Peyer's patch (tissue), 4 donors: ENCODE results near the gene SMAP2. TPM values are rescaled to one million over a fixed set of nuclear protein-coding genes. Genes with fewer than 3 reads are reported as not detected.
A peak's percentile ranks its signal among the peaks of the same experiment; 100 is the strongest.
"Not testable (repeated sequence)": the region's sequence is repeated elsewhere in the genome, so short reads cannot be mapped to it uniquely, and the experiment has no call there.

ENCODE experiments used
- DNase-seq, 3 donors: peaks; one replicate each; pipeline ENCODE4 v3.0.0-alpha.2; 2017 to 2019
- H3K27ac ChIP-seq, 4 donors: fragments of 200-600 bp; sonication (generic); one replicate each; pipeline ENCODE4 v1.5.1; 2016 to 2019
- H3K27me3 ChIP-seq, 2 donors: fragments of 200-600 bp; sonication (generic); one replicate each; pipeline ENCODE4 v1.5.1; 2019
- H3K36me3 ChIP-seq, 3 donors: fragments of 200-600 bp; sonication (generic); one replicate each; pipeline ENCODE4 v1.5.1; 2016 to 2019
- H3K4me1 ChIP-seq, 4 donors: fragments of 200-600 bp; sonication (generic); one replicate each; pipeline ENCODE4 v1.5.1; 2016 to 2019
- H3K4me3 ChIP-seq, 4 donors: fragments of 200-600 bp; sonication (generic); 1 replicate in 3 of 4; 2 replicates in 1 of 4; pipeline ENCODE4 v1.5.1; 2016 to 2019; ENCODE audit warnings: mild to moderate bottlenecking in 1 of 4
- H3K9me3 ChIP-seq, 4 donors: fragments of 200-600 bp; sonication (generic); one replicate each; pipeline ENCODE4 v1.5.1; 2016 to 2019; ENCODE audit warnings: mild to moderate bottlenecking in 1 of 4
- POLR2A ChIP-seq, 2 donors: fragments of 450-650 bp; IDR thresholded peaks; one replicate each; pipeline ENCODE4 v1.5.1; 2017; ENCODE audit warnings: antibody characterized with exemption in 2 of 2, mild to moderate bottlenecking in 2 of 2, moderate library complexity in 2 of 2
- total RNA-seq, 4 donors: library from RNA; depleted of rRNA; stranded (reverse); fragments of >200 nt; gene quantifications; one replicate each; pipeline ENCODE4 v1.1.0, GENCODE V29; 2016
- TF ChIP-seq, protein P1 (sequence below), 6 experiments: fragments of 450-650 bp in 4 of 6; fragments of 200-600 bp in 2 of 6; sonication (generic) in 1 of 6; IDR thresholded peaks; one replicate each; pipeline ENCODE4 v1.5.1; 2017 to 2019; ENCODE audit warnings: antibody characterized with exemption in 6 of 6, mild to moderate bottlenecking in 3 of 6, moderate library complexity in 1 of 6

SMAP2 gene
- total RNA-seq, 4 donors from 2014 or later = 24.7 to 170 (median 33.7) TPM

GRCh38 chr1:40385437-40386358 lies 12.2 kb downstream of the SMAP2 start:
- Histone ChIP-seq H3K27ac (peak overlapping the region; percentile 87 to 100 (median 90)), H3K4me3 (peak overlapping the region; percentile 2 to 26 (median 8)), H3K4me1 (peaks cover 0 to 50% (median 29%) of the 10 kb centered on the region in 4 donors), H3K27me3 (no peaks in the 10 kb centered on the region), H3K36me3 (no peaks in the 10 kb centered on the region), H3K9me3 (no peaks in the 10 kb centered on the region)
- TF ChIP-seq, protein P1, sequence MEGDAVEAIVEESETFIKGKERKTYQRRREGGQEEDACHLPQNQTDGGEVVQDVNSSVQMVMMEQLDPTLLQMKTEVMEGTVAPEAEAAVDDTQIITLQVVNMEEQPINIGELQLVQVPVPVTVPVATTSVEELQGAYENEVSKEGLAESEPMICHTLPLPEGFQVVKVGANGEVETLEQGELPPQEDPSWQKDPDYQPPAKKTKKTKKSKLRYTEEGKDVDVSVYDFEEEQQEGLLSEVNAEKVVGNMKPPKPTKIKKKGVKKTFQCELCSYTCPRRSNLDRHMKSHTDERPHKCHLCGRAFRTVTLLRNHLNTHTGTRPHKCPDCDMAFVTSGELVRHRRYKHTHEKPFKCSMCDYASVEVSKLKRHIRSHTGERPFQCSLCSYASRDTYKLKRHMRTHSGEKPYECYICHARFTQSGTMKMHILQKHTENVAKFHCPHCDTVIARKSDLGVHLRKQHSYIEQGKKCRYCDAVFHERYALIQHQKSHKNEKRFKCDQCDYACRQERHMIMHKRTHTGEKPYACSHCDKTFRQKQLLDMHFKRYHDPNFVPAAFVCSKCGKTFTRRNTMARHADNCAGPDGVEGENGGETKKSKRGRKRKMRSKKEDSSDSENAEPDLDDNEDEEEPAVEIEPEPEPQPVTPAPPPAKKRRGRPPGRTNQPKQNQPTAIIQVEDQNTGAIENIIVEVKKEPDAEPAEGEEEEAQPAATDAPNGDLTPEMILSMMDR (IDR thresholded peaks at IDR 0.05) = peak in 1 of 6 experiments; percentile 19
- TF ChIP-seq POLR2A (IDR thresholded peaks at IDR 0.05) = peak in 1 of 2 donors; percentile 44
- DNase-seq = peak in 2 of 3 donors; percentile 64 to 84

- no peak for DNase-seq
- no peak for TF ChIP-seq POLR2A (IDR thresholded peaks at IDR 0.05)
- TF ChIP-seq, protein P1 (IDR thresholded peaks at IDR 0.05) = no peak
- Histone ChIP-seq H3K36me3 (no peaks in the 10 kb centered on the region), H3K4me1 (peaks cover under 1 to 56% (median 31%) of the 10 kb centered on the region in 4 donors), H3K27me3 (no peaks in the 10 kb centered on the region), H3K9me3 (no peaks in the 10 kb centered on the region), H3K27ac (peak overlapping the region; percentile 87 to 100 (median 90)), H3K4me3 (peak overlapping the region; percentile 2 to 26 (median 8))
These were observed 12.8 kb downstream of the SMAP2 start for GRCh38 chr1:40386359-40386723.

DNA sequence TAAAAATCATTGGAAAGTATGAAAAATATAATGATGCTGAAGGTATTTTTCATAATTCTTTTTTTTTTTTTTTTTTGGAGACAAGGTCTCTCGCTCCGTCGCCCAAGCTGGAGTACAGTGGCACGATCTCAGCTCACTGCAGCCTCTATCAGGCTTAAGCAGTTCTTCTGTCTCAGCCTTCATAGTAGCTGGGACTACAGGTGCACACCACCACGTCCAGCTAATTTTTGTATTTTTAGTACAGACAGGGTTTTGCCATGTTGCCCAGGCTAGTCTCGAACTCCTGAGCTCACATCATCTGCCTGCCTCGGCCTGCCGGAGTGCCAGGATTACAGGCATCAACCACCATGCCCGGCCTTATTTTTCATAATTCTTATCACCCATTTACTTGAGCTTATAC lies 13.3 kb downstream of the SMAP2 start:
- no peaks in the 10 kb centered on the region for H3K27me3 ChIP-seq
- peaks cover 5 to 61% (median 33%) of the 10 kb centered on the region in 4 donors for H3K4me1 ChIP-seq
- DNase-seq = peak in 1 of 3 donors; percentile 51
- H3K36me3 ChIP-seq = no peaks in the 10 kb centered on the region
- H3K27ac ChIP-seq = peak overlapping the region; percentile 87 to 100 (median 90)
- peak overlapping the region in 1 of 4 donors; percentile 26 for H3K4me3 ChIP-seq
- no peak for TF ChIP-seq POLR2A (IDR thresholded peaks at IDR 0.05)
- TF ChIP-seq, protein P1 (IDR thresholded peaks at IDR 0.05) = no peak
- no peaks in the 10 kb centered on the region for H3K9me3 ChIP-seq

DNA sequence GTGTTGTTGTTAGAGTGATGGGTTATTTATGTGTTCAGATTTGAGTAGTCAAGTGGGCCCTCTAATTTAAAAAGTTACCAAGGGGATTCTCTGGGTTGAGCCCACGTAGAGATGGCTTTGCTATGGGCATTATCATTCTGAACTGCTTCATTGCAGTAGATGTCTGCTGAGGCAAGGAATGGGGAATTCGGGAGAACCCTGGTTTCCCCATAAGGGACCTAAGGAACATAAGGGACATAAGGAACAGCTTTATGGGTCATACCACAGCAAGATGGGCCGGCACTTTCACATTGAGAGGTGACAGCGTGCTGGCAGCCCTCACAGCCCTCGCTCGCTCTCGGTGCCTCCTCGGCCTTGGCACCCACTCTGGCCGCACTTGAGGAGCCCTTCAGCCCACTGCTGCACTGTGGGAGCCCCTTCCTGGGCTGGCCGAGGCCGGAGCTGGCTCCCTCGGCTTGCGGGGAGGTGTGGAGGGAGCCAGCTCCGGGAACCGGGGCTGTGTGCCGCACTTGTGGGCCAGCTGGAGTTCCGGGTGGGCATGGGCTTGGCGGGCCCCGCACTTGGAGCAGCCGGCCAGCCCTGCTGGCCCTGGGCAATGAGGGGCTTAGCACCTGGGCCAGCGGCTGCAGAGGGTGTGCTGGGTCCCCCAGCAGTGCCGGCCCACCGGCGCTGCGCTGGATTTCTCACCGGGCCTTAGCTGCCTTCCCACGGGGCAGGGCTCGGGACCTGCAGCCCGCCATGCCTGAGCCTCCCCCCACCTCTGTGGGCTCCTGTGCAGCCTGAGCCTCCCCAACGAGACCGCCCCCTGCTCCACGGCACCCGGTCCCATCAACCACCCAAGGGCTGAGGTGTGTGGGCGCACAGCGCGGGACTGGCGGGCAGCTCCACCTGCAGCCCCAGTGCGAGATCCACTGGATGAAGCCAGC lies 14.1 kb downstream of the SMAP2 start:
- peaks cover 5 to 69% (median 39%) of the 10 kb centered on the region in 4 donors for H3K4me1 ChIP-seq
- H3K27me3 ChIP-seq, H3K9me3 ChIP-seq, H3K36me3 ChIP-seq: not testable (repeated sequence)
- peak overlapping the region in 1 of 4 donors; percentile 25 for H3K4me3 ChIP-seq
- DNase-seq = peak in 1 of 3 donors; percentile 55
- peak overlapping the region; percentile 87 to 100 (median 90) for H3K27ac ChIP-seq

GRCh38 chr1:40388456-40389321 lies 15.2 kb downstream of the SMAP2 start:
- H3K4me3 ChIP-seq = peak overlapping the region in 3 of 4 donors; percentile 13 to 30 (median 24)
- peak in 1 of 3 donors; percentile 69 for DNase-seq
- not testable (repeated sequence) for H3K27me3 ChIP-seq, H3K36me3 ChIP-seq, H3K9me3 ChIP-seq
- TF ChIP-seq POLR2A (IDR thresholded peaks at IDR 0.05) = peak in 1 of 2 donors; percentile 25
- H3K4me1 ChIP-seq = peaks cover 5 to 65% (median 41%) of the 10 kb centered on the region in 4 donors
- peak overlapping the region; percentile 87 to 100 (median 90) for H3K27ac ChIP-seq
